A549 treated with Mapracorat at 1 μM for 4 hours (cell line): ENCODE data around the gene MC3R. TPM values are rescaled to one million over a fixed set of nuclear protein-coding genes. Genes with fewer than 3 reads are reported as not detected.

Source experiments
- total RNA-seq: library from RNA; stranded (reverse); fragments of 200-300 nt; extraction: Qiagen RNA extraction; gene quantifications from 5 replicates; pipeline ENCODE4 v1.2.3, GENCODE V29; 2022

MC3R gene
- total RNA-seq, result not detected in 5 replicates

DNA sequence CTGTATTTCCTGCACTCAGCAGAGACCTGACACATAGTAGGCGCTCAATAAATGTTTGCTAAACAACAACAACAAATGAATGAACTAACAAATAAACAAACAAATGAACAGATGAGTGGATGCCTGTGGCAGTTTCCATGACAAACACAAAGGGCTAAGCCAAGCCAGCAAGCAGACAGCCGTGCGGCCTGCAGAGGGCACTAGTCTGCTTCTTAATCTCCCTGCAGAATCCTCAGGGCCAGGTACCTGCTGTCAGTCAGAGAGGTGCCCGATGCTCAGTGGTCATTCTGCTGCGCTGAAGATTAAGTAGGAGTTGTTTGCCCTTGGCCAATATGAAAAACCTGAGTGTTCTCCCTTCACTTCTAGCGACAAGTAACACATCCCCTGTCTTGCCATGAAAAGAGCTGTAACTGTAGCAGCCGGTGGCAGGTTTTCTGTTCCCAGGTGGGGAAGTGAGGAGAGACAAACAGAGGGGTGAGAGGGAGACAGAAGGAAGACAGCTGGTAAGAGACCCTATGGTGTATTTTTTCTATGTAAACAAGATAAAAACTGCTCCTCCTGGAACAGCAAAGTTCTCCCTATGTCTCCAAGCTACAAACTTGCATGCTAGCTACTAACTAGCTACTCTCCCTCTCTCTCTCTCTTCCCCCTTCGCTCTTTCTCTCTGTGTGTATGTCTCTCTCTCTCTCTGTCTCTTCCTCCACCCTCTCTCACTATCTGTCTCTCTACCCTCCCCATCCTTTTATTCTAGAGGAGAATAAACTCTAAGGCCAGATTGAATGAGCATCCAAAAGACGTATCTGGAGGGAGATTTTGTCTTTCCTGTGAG, at the start of gene MC3R:
Gene MC3R (plus strand): TSS at position 779 of the 829 bp plus-strand sequence. CDS start 112 bp downstream, outside the sequence.

Other genes starting within 250 kb of the MC3R start
- not detected in 5 replicates for gene CBLN4, start 243.2 kb upstream of the MC3R start, total RNA-seq
- gene FAM210B, start 110.2 kb downstream of the MC3R start, total RNA-seq, result 10.2 to 12.8 TPM (median 11.5 TPM) in 5 replicates
- 94.7 to 105 TPM (median 103 TPM) in 5 replicates for gene AURKA, start 143.5 kb downstream of the MC3R start, total RNA-seq
- 34.6 to 39.8 TPM (median 36.4 TPM) in 5 replicates for gene CSTF1, start 143.9 kb downstream of the MC3R start, total RNA-seq
- 0.05 to 0.06 TPM in 2 of 5 replicates, not detected in the others for gene CASS4, start 163.5 kb downstream of the MC3R start, total RNA-seq
- gene RTF2, start 219.9 kb downstream of the MC3R start, total RNA-seq, result 81.2 to 97.5 TPM (median 88.2 TPM) in 5 replicates